B cell (primary cell): ENCODE results near the gene C6orf15. TPM values are rescaled to one million over a fixed set of nuclear protein-coding genes. Genes with fewer than 3 reads are reported as not detected.

Experiments
- ATAC-seq: fragments of 200-7000 bp; cut with Tn5 transposase; one replicate; pipeline ENCODE4 v1.10.0; 2021; ENCODE audit warnings: low read depth, mild to moderate bottlenecking, moderate number of reproducible peaks, moderate library complexity
- CTCF ChIA-PET: fragments of 350-600 bp; sonication (Branson Sonifier 250); formaldehyde crosslinking; loops from one replicate; lab custom pipeline; 2021; ENCODE audit warnings: antibody characterized with exemption, inconsistent platforms; lab: Charles Lee
- POLR2A ChIA-PET: fragments of 350-600 bp; sonication (Branson Sonifier 250); formaldehyde crosslinking; loops from one replicate; lab custom pipeline; 2021; ENCODE audit warnings: antibody characterized with exemption; lab: Charles Lee
- DNase-seq: peaks from one replicate; pipeline ENCODE4 v3.0.0; 2013
- H2AFZ ChIP-seq: 2 replicates; pipeline ENCODE4 v1.6.1; 2012; ENCODE audit warnings: mild to moderate bottlenecking, low read depth, low read length; ENCODE audit not compliant: insufficient read depth, poor library complexity, severe bottlenecking
- H3K27ac ChIP-seq, 2 donors: 1 replicate in 1 of 2; 2 replicates in 1 of 2; pipeline ENCODE4 v1.5.1; 2012 to 2013; ENCODE audit warnings: low read length in 2 of 2, mild to moderate bottlenecking in 2 of 2, moderate library complexity in 1 of 2
- H3K27me3 ChIP-seq, 4 experiments: fragments of 200-600 bp in 1 of 4; sonication (generic) in 1 of 4; replicated peaks in 1 of 4; 1 replicate in 2 of 4; 2 replicates in 2 of 4; pipeline versions ENCODE4 v1.6.1 to v1.7.0; 2013 to 2016; ENCODE audit warnings: low read length in 3 of 4, mild to moderate bottlenecking in 2 of 4, mixed read lengths in 1 of 4, moderate library complexity in 1 of 4; ENCODE audit not compliant: insufficient read depth in 4 of 4, control insufficient read depth in 3 of 4; ENCODE audit errors: control extremely low read depth in 1 of 4
- H3K36me3 ChIP-seq, 2 experiments: replicated peaks in 1 of 2; 1 replicate in 1 of 2; 2 replicates in 1 of 2; pipeline versions ENCODE4 v1.6.1 to v1.7.1; 2013; ENCODE audit warnings: low read length in 1 of 2; ENCODE audit not compliant: insufficient read depth in 2 of 2, control insufficient read depth in 1 of 2; ENCODE audit errors: control extremely low read depth in 1 of 2, extremely low read depth in 1 of 2
- H3K4me1 ChIP-seq, 2 donors: fragments of 200-600 bp in 1 of 2; sonication (generic) in 1 of 2; 1 replicate in 1 of 2; 2 replicates in 1 of 2; pipeline versions ENCODE4 v1.5.1 to v1.6.1; 2013 to 2017; ENCODE audit warnings: low read length in 2 of 2; ENCODE audit not compliant: control insufficient read depth in 2 of 2, insufficient read depth in 2 of 2
- H3K4me2 ChIP-seq: replicated peaks from 2 replicates; pipeline ENCODE3; 2012; ENCODE audit warnings: mild to moderate bottlenecking, low read depth, low read length; ENCODE audit not compliant: poor library complexity, severe bottlenecking
- H3K4me3 ChIP-seq, 5 experiments: fragments of 200-600 bp in 1 of 5; sonication (generic) in 1 of 5; 1 replicate in 3 of 5; 2 replicates in 2 of 5; pipeline versions ENCODE4 v1.5.1 to v1.7.0; 2011 to 2016; ENCODE audit warnings: low read length in 4 of 5, mild to moderate bottlenecking in 4 of 5, low read depth in 2 of 5, control low read depth in 1 of 5, moderate library complexity in 1 of 5; ENCODE audit not compliant: insufficient read depth in 1 of 5; ENCODE audit errors: control extremely low read depth in 1 of 5, extremely low read depth in 1 of 5
- H3K79me2 ChIP-seq: fragments of 200-600 bp; sonication (generic); one replicate; pipeline ENCODE4 v1.6.0; 2016; ENCODE audit warnings: low read length; ENCODE audit not compliant: control insufficient read depth, insufficient read depth
- H3K9ac ChIP-seq: fragments of 200-600 bp; sonication (generic); 2 replicates; pipeline ENCODE4 v1.6.1; 2017; ENCODE audit warnings: mild to moderate bottlenecking, low read length, moderate library complexity
- H3K9me3 ChIP-seq, 3 donors: one replicate each; pipeline versions ENCODE4 v1.6.1 to v1.7.1; 2013; ENCODE audit warnings: low read length in 2 of 3; ENCODE audit not compliant: control insufficient read depth in 2 of 3, insufficient read depth in 1 of 3; ENCODE audit errors: control extremely low read depth in 1 of 3
- H4K20me1 ChIP-seq: 2 replicates; pipeline ENCODE4 v1.6.0; 2012; ENCODE audit warnings: mild to moderate bottlenecking, low read length; ENCODE audit not compliant: insufficient read depth, control insufficient read depth, poor library complexity, severe bottlenecking
- H3K27ac Mint-ChIP-seq: one replicate; pipeline ENCODE4 v1.8.0; 2021; ENCODE audit warnings: mixed read lengths
- H3K27me3 Mint-ChIP-seq: one replicate; pipeline ENCODE4 v1.8.0; 2021; ENCODE audit warnings: mixed read lengths
- H3K4me1 Mint-ChIP-seq: one replicate; pipeline ENCODE4 v1.8.0; 2021; ENCODE audit warnings: mixed read lengths
- H3K4me3 Mint-ChIP-seq: one replicate; pipeline ENCODE4 v1.8.0; 2021; ENCODE audit warnings: mixed read lengths
- H3K9me3 Mint-ChIP-seq: one replicate; pipeline ENCODE4 v1.8.0; 2022; ENCODE audit warnings: mixed read lengths; ENCODE audit not compliant: insufficient read depth
- CTCF ChIP-seq: fragments of 200-600 bp; IDR thresholded peaks from one replicate; pipeline ENCODE4 v1.8.0; 2022; ENCODE audit warnings: antibody characterized with exemption, mild to moderate bottlenecking
- EZH2 ChIP-seq: IDR thresholded peaks from 2 replicates; pipeline ENCODE4 v1.6.1; 2012; ENCODE audit warnings: borderline replicate concordance, low read depth, mild to moderate bottlenecking, moderate library complexity, low read length; ENCODE audit not compliant: insufficient read depth, poor library complexity, severe bottlenecking
- WGBS: methylation state at CpG from one replicate; pipeline ENCODE4 v1.1.5; 2013; ENCODE audit warnings: missing lambda C conversion rate; ENCODE audit not compliant: insufficient coverage; 5-methylcytosine and 5-hydroxymethylcytosine counted together
- intact Hi-C: fragments of 100-400 bp; cut with micrococcal nuclease; formaldehyde crosslinking; loops from one replicate; pipeline ENCODE4 v1.10.0; 2022
- polyA plus RNA-seq: library from polyadenylated mRNA; depleted of rRNA; stranded (reverse); fragments of >200 nt; gene quantifications from 2 replicates; pipeline ENCODE4 v1.2.3, GENCODE V29; 2012
- total RNA-seq, 2 donors: library from RNA; stranded (reverse); fragments of 120-200 nt in 1 of 2; gene quantifications; 1 replicate in 1 of 2; 2 replicates in 1 of 2; pipeline versions ENCODE4 v1.2.3 to v1.2.4, GENCODE V29; 2013 to 2022

Gene C6orf15
- total and polyA plus RNA-seq, 2 donors (not counting 1 experiment from before 2014, with no cell fraction given): not detected

DNA sequence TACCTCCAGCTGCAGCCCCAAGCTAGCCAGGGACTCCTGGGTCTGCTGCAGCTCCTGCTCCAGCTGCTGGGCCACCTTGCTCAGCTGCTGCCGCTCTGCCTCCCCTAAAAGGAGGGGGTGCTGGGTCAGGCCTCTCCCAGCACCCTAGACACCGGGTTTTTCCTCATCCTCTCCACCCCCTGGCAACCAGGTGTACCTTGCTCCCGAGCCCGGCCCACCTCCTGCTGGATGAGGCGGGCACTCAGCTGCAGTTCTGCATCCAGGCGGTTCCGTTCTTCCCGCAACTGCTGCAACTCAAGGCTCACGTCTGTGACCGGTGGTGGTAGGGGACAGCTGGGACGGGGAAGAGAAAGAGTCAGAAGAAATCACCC, 32.6 kb upstream of the C6orf15 start:
- Histone ChIP-seq H3K27ac (no peak overlapping the region), H3K9me3 (no peaks in the 10 kb centered on the region), H3K79me2 (no peaks in the 10 kb centered on the region), H4K20me1 (no peaks in the 10 kb centered on the region), H3K4me3 (no peak overlapping the region), H2AFZ (no peak overlapping the region), H3K36me3 (peaks cover 0 to 15% of the 10 kb centered on the region in 2 experiments), H3K4me2 (no peak overlapping the region), H3K4me1 (no peaks in the 10 kb centered on the region), H3K9ac (no peak overlapping the region), H3K27me3 (no peaks in the 10 kb centered on the region)
- DNase-seq (no peak), ATAC-seq (no peak)
- ChIA-PET CTCF (interaction anchor here (1.3 to 5.3 kb wide), 3 partner anchors 9 to 222 kb away, joined by 4 to 24 read pairs (median 5); partner anchors contain the start of genes CCHCR1 and TCF19), POLR2A (interaction anchor here (1.3 kb wide), 1 partner anchor 13 kb away, joined by 3 read pairs; the partner anchor contains the start of gene CCHCR1)
- Mint-ChIP-seq H3K4me3 (no peak overlapping the region), H3K27ac (no peak overlapping the region), H3K27me3 (no peaks in the 10 kb centered on the region), H3K9me3 (no peaks in the 10 kb centered on the region), H3K4me1 (peaks cover 3% of the 10 kb centered on the region)
- 83% methylated on average over 5 of the region's 11 CpGs for WGBS
- TF ChIP-seq EZH2: no peak
- TF ChIP-seq CTCF: no peak
- intact Hi-C loops: no loop called here

GRCh38 chr6:31144296-31144969, 32.1 kb upstream of the C6orf15 start:
- H3K27ac Mint-ChIP-seq: no peak overlapping the region
- ChIA-PET POLR2A (no interaction called here), CTCF (interaction anchor here (1.3 to 5.3 kb wide), 2 partner anchors 9 to 223 kb away, joined by 5 to 24 read pairs; no protein-coding TSS in a partner anchor)
- no peaks in the 10 kb centered on the region for H3K79me2 ChIP-seq
- H3K27me3 Mint-ChIP-seq: no peaks in the 10 kb centered on the region
- H3K4me1 ChIP-seq: no peaks in the 10 kb centered on the region
- ATAC-seq (no peak), DNase-seq (no peak)
- no peak overlapping the region for H3K27ac ChIP-seq
- intact Hi-C loops: no loop called here
- no peaks in the 10 kb centered on the region for H4K20me1 ChIP-seq
- H3K36me3 ChIP-seq: peaks cover 0 to 13% of the 10 kb centered on the region in 2 experiments
- H3K9ac ChIP-seq: no peak overlapping the region
- 94% methylated on average over 16 of the region's 18 CpGs for WGBS
- peaks cover 3% of the 10 kb centered on the region for H3K4me1 Mint-ChIP-seq
- no peak overlapping the region for H3K4me3 ChIP-seq
- H3K4me2 ChIP-seq: no peak overlapping the region
- no peak overlapping the region for H2AFZ ChIP-seq
- H3K9me3 ChIP-seq: no peaks in the 10 kb centered on the region
- no peak overlapping the region for H3K4me3 Mint-ChIP-seq
- no peaks in the 10 kb centered on the region for H3K9me3 Mint-ChIP-seq
- TF ChIP-seq CTCF: no peak
- TF ChIP-seq EZH2: no peak
- H3K27me3 ChIP-seq: no peaks in the 10 kb centered on the region
